ENCODE results near the gene SGSH. TPM values are rescaled to one million over a fixed set of nuclear protein-coding genes. Genes with fewer than 3 reads are reported as not detected.
"Not testable (repeated sequence)": the region's sequence is repeated elsewhere in the genome, so short reads cannot be mapped to it uniquely, and the experiment has no call there.

Gene SGSH
- total and polyA plus RNA-seq, 3 donors from 2014 or later: 19.8 to 50.3 (median 29.7) TPM

- Histone ChIP-seq H3K27ac (no peak overlapping the region), H3K9me3 (no peaks in the 10 kb centered on the region), H3K27me3 (no peaks in the 10 kb centered on the region), H3K4me3 (no peak overlapping the region), H3K4me1 (no peaks in the 10 kb centered on the region), H3K36me3 (ENCODE audit: low read depth, missing control alignments) (no peaks in the 10 kb centered on the region)
- intact Hi-C loops (cut with DNase I; ENCODE audit: low total_unique reads): no loop called here
- no peak for DNase-seq
- 79 to 82% methylated on average over 18 to 19 of the region's 19 CpGs for WGBS, 2 donors
- no peak for TF ChIP-seq POLR2A (IDR thresholded peaks at IDR 0.05)
- no peak for TF ChIP-seq CTCF (IDR thresholded peaks at IDR 0.05)
Measured at GRCh38 chr17:80204626-80205468, 15.3 kb downstream of the SGSH start.

- Histone ChIP-seq H3K27ac (no peak overlapping the region), H3K9me3 (no peaks in the 10 kb centered on the region), H3K4me1 (no peaks in the 10 kb centered on the region), H3K4me3 (no peak overlapping the region), H3K27me3 (no peaks in the 10 kb centered on the region), H3K36me3 (ENCODE audit: low read depth, missing control alignments) (no peaks in the 10 kb centered on the region)
- no peak for DNase-seq
- 89 to 92% methylated on average over 6 to 11 of the region's 11 CpGs for WGBS, 2 donors
- TF ChIP-seq POLR2A (IDR thresholded peaks at IDR 0.05): no peak
- no peak for TF ChIP-seq CTCF (IDR thresholded peaks at IDR 0.05)
- intact Hi-C loops (cut with DNase I; ENCODE audit: low total_unique reads): no loop called here
Measured at GRCh38 chr17:80203471-80203963, 16.6 kb downstream of the SGSH start.

- intact Hi-C loops (cut with DNase I; ENCODE audit: low total_unique reads): no loop called here
- WGBS, 2 donors: 85 to 89% methylated on average over 16 to 17 of the region's 17 CpGs
- Histone ChIP-seq H3K4me1 (no peaks in the 10 kb centered on the region), H3K9me3 (no peaks in the 10 kb centered on the region), H3K27ac (no peak overlapping the region), H3K27me3 (no peaks in the 10 kb centered on the region), H3K4me3 (no peak overlapping the region), H3K36me3 (ENCODE audit: low read depth, missing control alignments) (no peaks in the 10 kb centered on the region)
- TF ChIP-seq CTCF (IDR thresholded peaks at IDR 0.05) (no peak), POLR2A (IDR thresholded peaks at IDR 0.05) (no peak)
- DNase-seq: no peak
Measured at GRCh38 chr17:80202197-80202596, 17.9 kb downstream of the SGSH start.

GRCh38 chr17:80201446-80201845 is 18.7 kb downstream of the SGSH start:
- WGBS, 2 donors: 72 to 79% methylated on average over 5 to 15 of the region's 15 CpGs
- no peaks in the 10 kb centered on the region for H3K4me1 ChIP-seq
- H3K36me3 ChIP-seq (ENCODE audit: low read depth, missing control alignments): no peaks in the 10 kb centered on the region
- no peak overlapping the region for H3K4me3 ChIP-seq
- TF ChIP-seq CTCF (IDR thresholded peaks at IDR 0.05): no peak
- no peak overlapping the region for H3K27ac ChIP-seq
- no peak for DNase-seq
- no peaks in the 10 kb centered on the region for H3K9me3 ChIP-seq
- H3K27me3 ChIP-seq: no peaks in the 10 kb centered on the region
- intact Hi-C loops (cut with DNase I; ENCODE audit: low total_unique reads): no loop called here

GRCh38 chr17:80199295-80199694 is 20.8 kb downstream of the SGSH start:
- 84 to 88% methylated on average over 6 of the region's 6 CpGs for WGBS, 2 donors
- DNase-seq; H3K27ac ChIP-seq; H3K27me3 ChIP-seq; intact Hi-C loops (cut with DNase I; ENCODE audit: low total_unique reads); H3K9me3 ChIP-seq; H3K4me1 ChIP-seq; H3K4me3 ChIP-seq; H3K36me3 ChIP-seq (ENCODE audit: low read depth, missing control alignments): not testable (repeated sequence)

Measured in testis (tissue), 3 donors.